ENCODE measurements around the gene ARMH3.
"Not testable (repeated sequence)": the region's sequence is repeated elsewhere in the genome, so short reads cannot be mapped to it uniquely, and the experiment has no call there.

The ARMH3 gene

GRCh38 chr10:102046095-102046494 lies 9.9 kb downstream of the ARMH3 start:
- no peak for DNase-seq (ENCODE audit: low read depth in 2 of 2)

GRCh38 chr10:102045292-102045691 lies 10.7 kb downstream of the ARMH3 start:
- no peak for DNase-seq (ENCODE audit: low read depth in 2 of 2)

- no peak for DNase-seq (ENCODE audit: low read depth in 2 of 2)
Observed at GRCh38 chr10:102040305-102041050, 15.5 kb downstream of the ARMH3 start.

- no peak for DNase-seq (ENCODE audit: low read depth in 2 of 2)
Observed at GRCh38 chr10:102038410-102038809, 17.6 kb downstream of the ARMH3 start.

GRCh38 chr10:102035807-102036206 lies 20.2 kb downstream of the ARMH3 start:
- not testable (repeated sequence) for DNase-seq (ENCODE audit: low read depth in 2 of 2)

GRCh38 chr10:102033787-102034186 lies 22.2 kb downstream of the ARMH3 start:
- DNase-seq (ENCODE audit: low read depth in 2 of 2) = no peak

GRCh38 chr10:102027261-102027660 lies 28.7 kb downstream of the ARMH3 start:
- no peak for DNase-seq (ENCODE audit: low read depth in 2 of 2)

GRCh38 chr10:102024799-102025198 lies 31.2 kb downstream of the ARMH3 start:
- no peak for DNase-seq (ENCODE audit: low read depth in 2 of 2)

- no peak for DNase-seq (ENCODE audit: low read depth in 2 of 2)
Observed at GRCh38 chr10:102020938-102021337, 35.0 kb downstream of the ARMH3 start.

GRCh38 chr10:102017295-102017694 lies 38.7 kb downstream of the ARMH3 start:
- DNase-seq (ENCODE audit: low read depth in 2 of 2) = no peak

GRCh38 chr10:102016416-102016815 lies 39.6 kb downstream of the ARMH3 start:
- DNase-seq (ENCODE audit: low read depth in 2 of 2) = no peak

GRCh38 chr10:102010961-102011360 lies 45.0 kb downstream of the ARMH3 start:
- DNase-seq (ENCODE audit: low read depth in 2 of 2) = no peak

GRCh38 chr10:102009801-102010425 lies 46.1 kb downstream of the ARMH3 start:
- peak in 1 of 2 donors; percentile 2 for DNase-seq (ENCODE audit: low read depth in 2 of 2)

GRCh38 chr10:102007796-102008195 lies 48.2 kb downstream of the ARMH3 start:
- DNase-seq (ENCODE audit: low read depth in 2 of 2) = no peak

- not testable (repeated sequence) for DNase-seq (ENCODE audit: low read depth in 2 of 2)
Observed at GRCh38 chr10:102007031-102007430, 48.9 kb downstream of the ARMH3 start.

- no peak for DNase-seq (ENCODE audit: low read depth in 2 of 2)
Observed at GRCh38 chr10:102004376-102004775, 51.6 kb downstream of the ARMH3 start.

- no peak for DNase-seq (ENCODE audit: low read depth in 2 of 2)
Observed at GRCh38 chr10:102003541-102003940, 52.4 kb downstream of the ARMH3 start.

- DNase-seq (ENCODE audit: low read depth in 2 of 2) = no peak
Observed at GRCh38 chr10:102001435-102002068, 54.4 kb downstream of the ARMH3 start.

GRCh38 chr10:101997803-101998202 lies 58.2 kb downstream of the ARMH3 start:
- DNase-seq (ENCODE audit: low read depth in 2 of 2) = no peak

GRCh38 chr10:101995451-101996063 lies 60.4 kb downstream of the ARMH3 start:
- DNase-seq (ENCODE audit: low read depth in 2 of 2) = no peak

- no peak for DNase-seq (ENCODE audit: low read depth in 2 of 2)
Observed at GRCh38 chr10:101993651-101994200, 62.2 kb downstream of the ARMH3 start.

GRCh38 chr10:101993221-101993620 lies 62.8 kb downstream of the ARMH3 start:
- DNase-seq (ENCODE audit: low read depth in 2 of 2) = no peak

Measured in stimulated activated CD8-positive, alpha-beta memory T cell treated with anti-CD3 and anti-CD28 coated beads, Interleukin-7, amount 100 ng/mL, for 1 hour (primary cell).